Dendritic cell treated with granulocyte-macrophage colony-stimulating factor and Interleukin-4, amounts not matched to agents 40 ng/mL and 50 ng/mL, for 4 days (primary cell): ENCODE data around the gene LCLAT1.
"Not testable (repeated sequence)": the region's sequence is repeated elsewhere in the genome, so short reads cannot be mapped to it uniquely, and the experiment has no call there.

Experiments
- H3K27ac Mint-ChIP-seq: one replicate; pipeline ENCODE4 v1.8.0; 2022; ENCODE audit warnings: mild to moderate bottlenecking, mixed read lengths
- H3K27me3 Mint-ChIP-seq: one replicate; pipeline ENCODE4 v1.8.0; 2022; ENCODE audit warnings: mild to moderate bottlenecking, mixed read lengths
- H3K36me3 Mint-ChIP-seq: one replicate; pipeline ENCODE4 v1.8.0; 2022; ENCODE audit warnings: low read depth, mixed read lengths
- H3K4me1 Mint-ChIP-seq: one replicate; pipeline ENCODE4 v1.8.0; 2022; ENCODE audit warnings: low read depth, mixed read lengths
- H3K4me3 Mint-ChIP-seq: one replicate; pipeline ENCODE4 v1.8.0; 2022; ENCODE audit warnings: mild to moderate bottlenecking, moderate library complexity, mixed read lengths
- H3K9me3 Mint-ChIP-seq: one replicate; pipeline ENCODE4 v1.8.0; 2022; ENCODE audit warnings: mixed read lengths
- intact Hi-C: fragments of 100-400 bp; cut with micrococcal nuclease; formaldehyde crosslinking; loops from one replicate; pipeline ENCODE4 v1.15.0; 2022

LCLAT1 gene

DNA sequence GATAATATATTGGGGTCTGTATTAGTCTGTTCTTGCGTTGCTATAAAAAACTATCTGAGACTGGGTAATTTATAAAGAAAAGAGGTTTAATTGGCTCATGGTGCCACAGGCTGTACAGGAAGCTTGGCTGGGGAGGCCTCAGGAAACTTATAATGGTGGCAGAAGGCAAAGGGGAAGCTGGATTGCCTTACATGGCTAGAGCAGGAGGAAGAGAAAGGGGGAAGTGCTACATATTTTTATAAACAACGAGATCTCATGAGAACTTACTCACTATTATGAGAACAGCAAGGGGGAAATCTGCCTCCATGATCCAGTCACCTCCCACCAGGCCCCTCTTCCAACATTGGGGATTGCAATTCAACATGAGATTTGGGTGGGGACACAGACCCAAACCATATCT lies 48.9 kb downstream of the LCLAT1 start:
- H3K4me3 Mint-ChIP-seq, H3K27me3 Mint-ChIP-seq, intact Hi-C loops: not testable (repeated sequence)
- peaks cover 46% of the 10 kb centered on the region for H3K36me3 Mint-ChIP-seq
- H3K4me1 Mint-ChIP-seq = peaks cover 19% of the 10 kb centered on the region
- peaks cover 51% of the 10 kb centered on the region for H3K9me3 Mint-ChIP-seq
- H3K27ac Mint-ChIP-seq = peak overlapping the region; percentile 67

DNA sequence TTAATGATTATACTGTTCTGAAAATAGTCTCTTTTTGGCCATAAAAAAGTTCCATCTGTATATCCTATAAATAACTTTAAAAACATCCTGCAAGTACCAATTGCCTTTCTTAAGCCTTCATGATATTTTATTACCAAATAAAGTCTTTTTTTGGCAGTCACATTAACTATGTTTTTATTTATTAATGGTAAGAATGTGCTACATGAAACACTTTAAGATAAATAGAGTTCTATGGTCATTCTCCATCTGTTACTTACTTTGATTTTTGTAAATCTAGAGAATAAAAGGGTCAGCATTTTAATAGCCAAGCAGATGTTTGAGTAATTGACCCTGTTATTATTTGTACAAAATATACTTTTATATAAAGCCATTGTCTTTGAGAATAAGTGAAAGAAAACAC lies 52.6 kb downstream of the LCLAT1 start:
- H3K4me1 Mint-ChIP-seq = peaks cover 34% of the 10 kb centered on the region
- no peak overlapping the region for H3K4me3 Mint-ChIP-seq
- no peak overlapping the region for H3K27ac Mint-ChIP-seq
- H3K27me3 Mint-ChIP-seq = no peaks in the 10 kb centered on the region
- H3K36me3 Mint-ChIP-seq = peaks cover 53% of the 10 kb centered on the region
- H3K9me3 Mint-ChIP-seq = peaks cover 68% of the 10 kb centered on the region
- intact Hi-C loops = no loop called here

DNA sequence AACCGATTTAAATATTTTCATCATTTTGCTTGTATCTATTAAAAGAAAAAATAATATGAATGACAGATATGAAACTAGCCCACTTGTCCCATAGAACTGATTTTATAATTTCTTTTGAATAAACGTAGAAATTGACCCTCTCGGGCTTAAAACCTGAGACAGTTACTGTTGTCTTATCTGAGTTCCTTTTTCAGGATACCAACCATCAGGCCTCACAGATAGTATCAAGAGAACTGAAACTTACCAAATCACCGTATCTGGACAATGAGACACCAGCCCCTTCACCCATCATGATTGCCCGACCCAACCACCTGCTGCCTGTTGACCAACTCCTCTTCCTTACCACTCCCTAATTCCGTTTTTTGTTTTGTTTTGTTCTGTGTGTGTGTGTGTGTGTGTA lies 53.7 kb downstream of the LCLAT1 start:
- Mint-ChIP-seq H3K27ac (no peak overlapping the region), H3K4me1 (peaks cover 35% of the 10 kb centered on the region), H3K9me3 (peaks cover 61% of the 10 kb centered on the region), H3K27me3 (no peaks in the 10 kb centered on the region), H3K36me3 (peaks cover 47% of the 10 kb centered on the region), H3K4me3 (no peak overlapping the region)
- intact Hi-C loops = no loop called here

DNA sequence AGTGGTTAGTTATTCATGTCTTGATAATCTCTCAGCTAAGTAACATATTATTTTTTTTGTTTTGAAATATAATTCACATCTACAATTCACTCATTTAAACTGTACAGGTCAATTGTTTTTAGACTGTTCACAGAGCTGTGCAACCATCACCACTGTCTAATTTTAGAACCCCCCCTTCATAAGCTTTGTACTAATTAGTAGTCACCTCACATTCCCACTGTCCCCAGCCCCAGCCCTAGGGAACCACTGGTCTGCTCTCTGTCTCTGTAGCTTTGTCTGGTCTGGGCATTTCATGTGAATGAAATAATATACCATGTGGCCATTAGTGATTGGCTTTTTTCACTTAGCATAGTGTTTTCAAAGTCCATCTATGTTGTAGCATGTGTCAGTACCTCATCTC lies 55.3 kb downstream of the LCLAT1 start:
- H3K4me1 Mint-ChIP-seq = peaks cover 26% of the 10 kb centered on the region
- H3K27ac Mint-ChIP-seq = no peak overlapping the region
- intact Hi-C loops = no loop called here
- no peaks in the 10 kb centered on the region for H3K27me3 Mint-ChIP-seq
- H3K4me3 Mint-ChIP-seq = no peak overlapping the region
- peaks cover 34% of the 10 kb centered on the region for H3K36me3 Mint-ChIP-seq
- H3K9me3 Mint-ChIP-seq = peaks cover 47% of the 10 kb centered on the region

DNA sequence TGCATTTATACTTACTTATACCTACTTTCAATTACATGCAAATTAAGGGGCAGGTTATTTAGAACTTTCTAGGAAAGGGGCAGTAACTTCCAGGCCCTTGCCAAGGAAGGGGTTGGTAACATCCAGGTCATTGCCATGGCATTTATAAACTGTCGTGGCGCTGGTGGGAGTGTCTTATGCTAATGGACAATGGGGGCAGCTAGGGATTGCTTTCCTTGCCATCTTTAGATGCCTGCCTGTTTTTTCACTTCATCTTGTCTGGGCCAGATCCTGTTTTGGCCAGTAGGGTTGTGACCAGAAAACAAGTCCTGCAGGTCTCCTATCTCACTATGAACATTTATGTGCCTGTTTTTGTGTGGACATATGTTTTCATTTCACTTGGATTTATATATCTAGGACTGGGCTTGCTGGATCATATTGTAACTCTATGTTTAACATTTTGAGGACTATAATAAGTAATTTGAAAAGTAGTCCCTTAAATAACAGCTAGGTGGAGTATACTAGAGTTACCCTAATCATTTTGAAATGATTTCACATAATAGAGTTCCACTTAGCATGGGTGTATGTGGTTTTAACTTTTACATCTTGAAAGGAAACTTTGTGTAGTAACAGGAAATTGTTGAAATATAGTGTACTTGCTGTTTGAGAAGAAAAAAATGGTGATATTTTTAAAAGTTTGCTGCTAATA lies 56.1 kb downstream of the LCLAT1 start:
- Mint-ChIP-seq H3K4me1 (peaks cover 26% of the 10 kb centered on the region), H3K36me3 (peaks cover 26% of the 10 kb centered on the region), H3K27me3 (no peaks in the 10 kb centered on the region), H3K27ac (no peak overlapping the region), H3K9me3 (peaks cover 47% of the 10 kb centered on the region), H3K4me3 (no peak overlapping the region)
- intact Hi-C loops = no loop called here

GRCh38 chr2:30503695-30504052 lies 56.6 kb downstream of the LCLAT1 start:
- no peaks in the 10 kb centered on the region for H3K27me3 Mint-ChIP-seq
- intact Hi-C loops = no loop called here
- peaks cover 21% of the 10 kb centered on the region for H3K36me3 Mint-ChIP-seq
- H3K27ac Mint-ChIP-seq = no peak overlapping the region
- peaks cover 46% of the 10 kb centered on the region for H3K9me3 Mint-ChIP-seq
- peaks cover 26% of the 10 kb centered on the region for H3K4me1 Mint-ChIP-seq
- H3K4me3 Mint-ChIP-seq = no peak overlapping the region

DNA sequence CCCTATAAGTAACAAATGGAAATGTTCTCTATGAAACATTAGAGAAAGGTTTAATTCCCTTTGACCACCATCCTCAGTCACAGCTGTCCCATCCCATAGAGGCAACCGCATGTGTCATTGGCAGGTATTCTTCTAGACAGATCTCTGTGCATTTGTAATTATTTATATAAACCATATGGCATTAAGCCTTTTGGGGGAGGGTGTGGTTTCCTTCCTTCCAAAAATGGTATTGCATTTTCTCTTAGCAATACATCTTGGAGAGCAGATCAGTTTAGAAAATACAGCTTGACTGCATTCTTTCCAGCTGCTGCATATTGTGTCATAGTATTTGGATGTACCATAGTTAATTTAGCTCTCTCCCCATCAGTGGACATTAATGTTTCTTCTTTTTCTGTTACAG lies 57.7 kb downstream of the LCLAT1 start:
- no peak overlapping the region for H3K27ac Mint-ChIP-seq
- no peaks in the 10 kb centered on the region for H3K27me3 Mint-ChIP-seq
- H3K4me1 Mint-ChIP-seq = peaks cover 26% of the 10 kb centered on the region
- intact Hi-C loops = no loop called here
- H3K9me3 Mint-ChIP-seq = peaks cover 36% of the 10 kb centered on the region
- peaks cover 11% of the 10 kb centered on the region for H3K36me3 Mint-ChIP-seq
- H3K4me3 Mint-ChIP-seq = no peak overlapping the region

GRCh38 chr2:30505500-30506180 lies 58.6 kb downstream of the LCLAT1 start:
- H3K4me3 Mint-ChIP-seq = no peak overlapping the region

GRCh38 chr2:30507460-30507859 lies 60.4 kb downstream of the LCLAT1 start:
- Mint-ChIP-seq H3K4me1 (peaks cover 38% of the 10 kb centered on the region), H3K9me3 (peaks cover 17% of the 10 kb centered on the region)
- H3K27me3 Mint-ChIP-seq, H3K36me3 Mint-ChIP-seq, intact Hi-C loops, H3K27ac Mint-ChIP-seq, H3K4me3 Mint-ChIP-seq: not testable (repeated sequence)

More at GRCh38 chr2:30505500-30506180, 58.6 kb downstream of the LCLAT1 start:
- Mint-ChIP-seq H3K4me1 (peaks cover 29% of the 10 kb centered on the region), H3K36me3 (peaks cover 10% of the 10 kb centered on the region), H3K27me3 (no peaks in the 10 kb centered on the region), H3K9me3 (peaks cover 33% of the 10 kb centered on the region), H3K27ac (no peak overlapping the region)
- intact Hi-C loops = no loop called here

DNA sequence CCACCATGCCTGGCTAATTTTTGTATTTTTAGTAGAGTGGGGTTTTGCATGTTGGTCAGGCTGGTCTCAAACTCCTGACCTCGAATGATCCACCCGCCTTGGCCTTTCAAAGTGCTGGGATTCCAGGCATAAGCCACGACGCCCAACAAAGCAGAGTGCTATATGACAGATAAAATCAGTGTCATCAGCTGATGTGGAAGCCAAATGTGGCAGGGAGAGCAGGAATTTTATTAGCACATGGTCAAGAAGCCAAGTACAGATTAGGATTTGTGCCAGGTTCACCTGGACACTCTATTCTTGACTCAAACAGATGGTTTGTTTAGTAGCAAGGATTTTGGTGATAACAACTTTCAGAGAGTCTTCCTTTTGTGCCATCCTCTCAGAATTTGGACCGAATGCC lies 62.7 kb downstream of the LCLAT1 start:
- Mint-ChIP-seq H3K27ac (no peak overlapping the region), H3K27me3 (no peaks in the 10 kb centered on the region), H3K36me3 (no peaks in the 10 kb centered on the region), H3K4me1 (peaks cover 22% of the 10 kb centered on the region), H3K4me3 (no peak overlapping the region), H3K9me3 (peaks cover 14% of the 10 kb centered on the region)
- intact Hi-C loops = no loop called here

DNA sequence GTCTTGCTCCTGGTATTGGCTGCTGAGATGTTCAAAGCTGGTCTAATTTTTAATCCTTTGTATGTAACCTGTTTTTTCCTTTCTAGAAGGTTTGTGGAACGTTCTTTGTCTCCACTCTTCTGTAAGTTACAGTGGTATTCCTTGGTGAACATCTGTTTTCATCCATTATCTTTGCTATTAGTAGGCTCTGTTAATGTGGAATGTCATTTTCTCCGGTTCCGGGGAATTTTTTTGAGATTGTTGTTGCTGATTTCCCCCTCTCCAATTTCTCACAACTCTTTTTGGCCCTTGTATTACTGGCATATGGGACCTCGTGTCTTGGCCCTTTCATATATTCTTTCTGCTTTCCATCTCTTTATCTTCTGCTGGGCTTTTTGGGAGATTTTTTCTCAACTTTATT lies 63.4 kb downstream of the LCLAT1 start:
- peaks cover 14% of the 10 kb centered on the region for H3K9me3 Mint-ChIP-seq
- H3K27me3 Mint-ChIP-seq = no peaks in the 10 kb centered on the region
- no peaks in the 10 kb centered on the region for H3K36me3 Mint-ChIP-seq
- H3K4me3 Mint-ChIP-seq = no peak overlapping the region
- H3K4me1 Mint-ChIP-seq = peaks cover 16% of the 10 kb centered on the region
- intact Hi-C loops = no loop called here
- no peak overlapping the region for H3K27ac Mint-ChIP-seq

- Mint-ChIP-seq H3K4me3 (no peak overlapping the region), H3K4me1 (peaks cover 16% of the 10 kb centered on the region), H3K27ac (no peak overlapping the region), H3K36me3 (no peaks in the 10 kb centered on the region), H3K9me3 (peaks cover 14% of the 10 kb centered on the region), H3K27me3 (no peaks in the 10 kb centered on the region)
- intact Hi-C loops = no loop called here
Observed at GRCh38 chr2:30511122-30512083, 64.4 kb downstream of the LCLAT1 start.

DNA sequence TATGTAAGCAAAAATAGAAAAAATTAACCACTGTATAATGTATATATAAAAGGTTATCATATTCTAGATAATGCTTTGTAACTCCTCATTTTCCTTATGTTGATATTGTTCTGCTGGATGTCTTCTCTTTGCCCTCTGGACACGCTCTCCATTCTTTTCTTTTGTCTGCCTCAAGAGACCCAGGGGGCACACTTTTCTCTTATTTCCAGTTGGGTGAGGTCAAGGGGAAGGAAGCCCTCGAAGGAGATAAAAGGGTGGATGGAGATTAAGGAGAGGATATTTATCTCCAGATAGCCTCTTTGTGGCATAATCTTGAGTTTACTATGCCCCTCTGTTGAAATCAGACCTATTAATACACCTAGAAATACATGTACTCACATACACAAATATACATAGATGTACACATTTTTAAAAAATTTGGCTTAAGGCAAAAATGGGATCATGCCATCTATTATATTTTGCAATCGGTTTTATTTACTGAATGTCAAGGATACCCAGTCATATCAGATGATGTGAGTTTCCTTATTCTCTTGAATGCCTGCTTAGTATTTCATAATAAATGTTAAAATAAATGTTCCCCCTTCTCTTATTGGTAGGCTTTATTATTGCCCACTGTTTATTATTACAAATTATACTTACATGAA lies 65.3 kb downstream of the LCLAT1 start:
- Mint-ChIP-seq H3K4me3 (no peak overlapping the region), H3K4me1 (peaks cover 16% of the 10 kb centered on the region), H3K27me3 (no peaks in the 10 kb centered on the region), H3K9me3 (peaks cover 18% of the 10 kb centered on the region), H3K36me3 (no peaks in the 10 kb centered on the region), H3K27ac (no peak overlapping the region)
- intact Hi-C loops = no loop called here

DNA sequence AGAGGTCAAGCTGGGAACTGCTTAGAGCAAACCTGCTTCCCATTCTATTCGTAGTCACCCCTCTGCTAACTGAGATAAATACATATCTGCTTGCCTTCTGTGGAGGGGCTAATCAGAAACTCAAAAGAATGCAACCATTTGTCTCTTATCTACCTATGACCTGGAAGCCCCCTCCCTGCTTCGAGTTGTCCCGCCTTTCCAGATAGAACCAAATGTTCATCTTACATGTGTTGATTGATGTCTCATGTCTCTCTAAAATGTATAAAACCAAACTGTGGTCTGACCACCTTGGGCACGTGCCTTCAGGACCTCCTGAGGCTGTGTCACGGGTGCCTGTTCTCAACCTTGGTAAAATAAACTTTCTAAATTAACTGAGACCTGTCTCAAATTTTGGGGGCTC lies 66.6 kb downstream of the LCLAT1 start:
- H3K27me3 Mint-ChIP-seq, intact Hi-C loops, H3K27ac Mint-ChIP-seq, H3K36me3 Mint-ChIP-seq, H3K4me3 Mint-ChIP-seq: not testable (repeated sequence)
- peaks cover 13% of the 10 kb centered on the region for H3K9me3 Mint-ChIP-seq
- H3K4me1 Mint-ChIP-seq = peaks cover 16% of the 10 kb centered on the region
